Astrocyte (in vitro differentiated cells and primary cell): ENCODE measurements around the gene HDAC1.

Source experiments
- EZH2 ChIP-seq: IDR thresholded peaks from 2 replicates; pipeline ENCODE4 v1.6.1; 2012; ENCODE audit warnings: mild to moderate bottlenecking, low read length, inconsistent platforms; ENCODE audit not compliant: insufficient read depth
- TF ChIP-seq, protein P1 (sequence below): IDR thresholded peaks from 2 replicates; pipeline ENCODE4 v1.5.1; 2011; ENCODE audit warnings: low read depth, mild to moderate bottlenecking, inconsistent platforms, low read length, moderate library complexity; ENCODE audit not compliant: insufficient read depth

DNA sequence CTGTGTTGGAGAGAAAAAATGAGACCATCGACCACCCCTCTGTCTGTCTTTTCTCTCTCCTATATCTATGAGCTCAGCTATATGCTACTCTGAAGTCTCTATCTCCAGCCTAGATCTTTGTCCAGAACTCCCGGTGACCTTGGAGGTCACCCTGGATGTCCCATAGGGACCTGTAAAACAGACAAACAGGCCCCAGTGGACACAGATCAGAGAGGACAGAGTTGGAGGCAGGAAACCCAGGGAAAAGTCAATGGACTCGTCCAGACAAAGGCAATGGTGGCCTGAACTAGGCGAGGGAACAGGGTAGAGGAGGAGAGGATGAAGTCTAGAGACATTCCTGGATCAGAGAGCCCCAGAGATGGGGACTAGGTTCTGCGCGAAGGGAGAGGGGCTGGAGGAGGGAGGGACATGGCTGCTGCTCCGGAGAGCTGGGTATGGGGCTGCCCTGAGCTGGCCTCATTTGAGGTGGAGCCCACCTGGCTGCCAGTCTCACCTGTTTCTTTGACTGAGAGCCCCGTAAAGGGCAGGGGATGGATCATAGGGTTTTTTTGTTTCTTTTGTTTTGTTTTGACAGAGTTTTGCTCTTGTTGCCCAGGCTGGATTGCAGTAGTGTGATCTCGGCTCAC is 54.8 kb downstream of the HDAC1 start:
- TF ChIP-seq, protein P1, sequence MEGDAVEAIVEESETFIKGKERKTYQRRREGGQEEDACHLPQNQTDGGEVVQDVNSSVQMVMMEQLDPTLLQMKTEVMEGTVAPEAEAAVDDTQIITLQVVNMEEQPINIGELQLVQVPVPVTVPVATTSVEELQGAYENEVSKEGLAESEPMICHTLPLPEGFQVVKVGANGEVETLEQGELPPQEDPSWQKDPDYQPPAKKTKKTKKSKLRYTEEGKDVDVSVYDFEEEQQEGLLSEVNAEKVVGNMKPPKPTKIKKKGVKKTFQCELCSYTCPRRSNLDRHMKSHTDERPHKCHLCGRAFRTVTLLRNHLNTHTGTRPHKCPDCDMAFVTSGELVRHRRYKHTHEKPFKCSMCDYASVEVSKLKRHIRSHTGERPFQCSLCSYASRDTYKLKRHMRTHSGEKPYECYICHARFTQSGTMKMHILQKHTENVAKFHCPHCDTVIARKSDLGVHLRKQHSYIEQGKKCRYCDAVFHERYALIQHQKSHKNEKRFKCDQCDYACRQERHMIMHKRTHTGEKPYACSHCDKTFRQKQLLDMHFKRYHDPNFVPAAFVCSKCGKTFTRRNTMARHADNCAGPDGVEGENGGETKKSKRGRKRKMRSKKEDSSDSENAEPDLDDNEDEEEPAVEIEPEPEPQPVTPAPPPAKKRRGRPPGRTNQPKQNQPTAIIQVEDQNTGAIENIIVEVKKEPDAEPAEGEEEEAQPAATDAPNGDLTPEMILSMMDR: no peak
- TF ChIP-seq EZH2: no peak
